CD4-positive, alpha-beta memory T cell (primary cell): Measurements from ENCODE around the gene RUSC2. TPM values are rescaled to one million over a fixed set of nuclear protein-coding genes. Genes with fewer than 3 reads are reported as not detected.
A peak's percentile ranks its signal among the peaks of the same experiment; 100 is the strongest.

ENCODE experiments used
- CTCF ChIA-PET: fragments of 350-600 bp; sonication (Branson Sonifier 250); formaldehyde crosslinking; loops from one replicate; lab custom pipeline; 2021; ENCODE audit warnings: inconsistent platforms; ENCODE audit not compliant: partially characterized antibody; lab: Charles Lee
- POLR2A ChIA-PET: fragments of 350-600 bp; sonication (Branson Sonifier 250); formaldehyde crosslinking; loops from one replicate; lab custom pipeline; 2021; ENCODE audit not compliant: partially characterized antibody; lab: Charles Lee
- DNase-seq, 5 donors: peaks; one replicate each; pipeline versions ENCODE4 v3.0.0 to v3.0.0-alpha.2; 2020 to 2022; ENCODE audit warnings: mixed read lengths in 1 of 5
- H3K27ac ChIP-seq: one replicate; pipeline ENCODE4 v1.7.0; 2013; ENCODE audit warnings: low read depth, low read length
- H3K27me3 ChIP-seq: 2 replicates; pipeline ENCODE4 v1.7.0; 2013; ENCODE audit warnings: mild to moderate bottlenecking, low read length, moderate library complexity; ENCODE audit not compliant: insufficient read depth
- H3K36me3 ChIP-seq: 2 replicates; pipeline ENCODE4 v1.7.0; 2013; ENCODE audit warnings: mild to moderate bottlenecking, low read length, moderate library complexity; ENCODE audit not compliant: insufficient read depth
- H3K4me1 ChIP-seq: 2 replicates; pipeline ENCODE4 v1.7.0; 2013; ENCODE audit warnings: mild to moderate bottlenecking, low read length, moderate library complexity; ENCODE audit not compliant: insufficient read depth
- H3K4me3 ChIP-seq, 2 donors: one replicate each; pipeline ENCODE4 v1.7.0; 2013; ENCODE audit warnings: low read length in 2 of 2, mild to moderate bottlenecking in 1 of 2
- H3K9me3 ChIP-seq, 2 donors: one replicate each; pipeline ENCODE4 v1.7.0; 2013; ENCODE audit warnings: low read length in 2 of 2, control low read depth in 1 of 2; ENCODE audit not compliant: control insufficient read depth in 1 of 2
- H3K27ac Mint-ChIP-seq, 7 donors: one replicate each; pipeline ENCODE4 v1.8.0; 2020 to 2021; ENCODE audit warnings: mixed read lengths in 7 of 7, mild to moderate bottlenecking in 6 of 7, inconsistent platforms in 3 of 7, moderate library complexity in 3 of 7
- H3K27me3 Mint-ChIP-seq, 2 donors: one replicate each; pipeline ENCODE4 v1.8.0; 2020 to 2021; ENCODE audit warnings: mixed read lengths in 2 of 2
- H3K36me3 Mint-ChIP-seq, 2 donors: one replicate each; pipeline ENCODE4 v1.8.0; 2020 to 2021; ENCODE audit warnings: mixed read lengths in 2 of 2, inconsistent platforms in 1 of 2, mild to moderate bottlenecking in 1 of 2
- H3K4me1 Mint-ChIP-seq, 4 donors: one replicate each; pipeline ENCODE4 v1.8.0; 2020 to 2021; ENCODE audit warnings: mixed read lengths in 4 of 4, mild to moderate bottlenecking in 1 of 4
- H3K4me3 Mint-ChIP-seq, 8 donors: one replicate each; pipeline ENCODE4 v1.8.0; 2020 to 2021; ENCODE audit warnings: mixed read lengths in 8 of 8, mild to moderate bottlenecking in 7 of 8, moderate library complexity in 6 of 8, inconsistent platforms in 3 of 8
- H3K9me3 Mint-ChIP-seq, 8 donors: one replicate each; pipeline ENCODE4 v1.8.0; 2020 to 2021; ENCODE audit warnings: mixed read lengths in 8 of 8, mild to moderate bottlenecking in 5 of 8, inconsistent platforms in 3 of 8, moderate library complexity in 1 of 8
- intact Hi-C: fragments of 100-400 bp; cut with micrococcal nuclease; formaldehyde crosslinking; loops from one replicate; pipeline ENCODE4 v1.15.1; 2023
- polyA plus RNA-seq, 2 donors: library from polyadenylated mRNA; unstranded; fragments of 300-500 nt; fragmentation: Illumina TruSeq; gene quantifications; one replicate each; pipeline ENCODE4 v1.2.3, GENCODE V29; 2021
- total RNA-seq, 2 experiments: library from RNA; stranded (reverse); gene quantifications; one replicate each; pipeline ENCODE4 v1.2.3, GENCODE V29; 2021

RUSC2 gene
- total and polyA plus RNA-seq, 4 experiments from 2014 or later = 0.05 to 0.55 (median 0.50) TPM; not detected in 1

DNA sequence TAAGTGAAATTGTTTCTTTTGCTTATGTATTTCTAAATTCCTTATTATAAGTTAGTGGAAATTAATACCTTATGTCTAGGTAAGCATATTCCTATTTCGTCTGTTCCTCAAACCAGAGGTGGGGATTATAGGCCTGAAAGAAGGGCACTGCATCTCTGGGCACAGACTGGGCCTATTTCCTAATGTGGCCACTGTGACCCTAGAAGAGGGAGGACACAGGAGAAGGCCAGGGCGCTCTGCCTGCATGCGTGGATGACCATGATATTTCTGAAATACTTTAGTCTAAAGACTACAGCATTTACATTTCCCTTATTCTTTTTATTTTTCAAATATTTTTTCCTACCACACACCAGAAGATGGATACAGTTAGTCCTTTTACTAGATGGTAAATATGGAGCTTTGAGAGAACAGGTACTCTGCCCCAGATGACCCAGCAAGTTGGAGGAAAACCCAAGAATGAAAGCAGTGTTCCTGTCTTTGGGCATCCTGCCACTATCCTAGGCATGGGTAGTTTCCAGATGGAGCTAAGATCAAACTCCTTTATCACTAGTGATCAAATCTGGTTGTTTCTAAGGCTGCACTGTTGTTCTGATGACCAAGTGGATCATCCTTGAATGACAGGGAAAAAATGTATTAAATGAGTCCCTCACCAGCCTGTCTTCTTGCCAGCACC, 27.8 kb downstream of the RUSC2 start:
- Histone ChIP-seq H3K36me3 (no peaks in the 10 kb centered on the region), H3K27me3 (peaks cover 4% of the 10 kb centered on the region), H3K4me1 (no peaks in the 10 kb centered on the region), H3K9me3 (no peaks in the 10 kb centered on the region), H3K4me3 (no peak overlapping the region), H3K27ac (no peak overlapping the region)
- H3K4me3 Mint-ChIP-seq = no peak overlapping the region
- ChIA-PET CTCF (no interaction called here), POLR2A (no interaction called here)
- no peak overlapping the region for H3K27ac Mint-ChIP-seq
- H3K4me1 Mint-ChIP-seq = no peaks in the 10 kb centered on the region
- H3K36me3 Mint-ChIP-seq = no peaks in the 10 kb centered on the region
- DNase-seq = no peak
- peaks cover 0 to 6% of the 10 kb centered on the region in 2 donors for H3K27me3 Mint-ChIP-seq
- intact Hi-C loops = no loop called here
- H3K9me3 Mint-ChIP-seq = no peaks in the 10 kb centered on the region

DNA sequence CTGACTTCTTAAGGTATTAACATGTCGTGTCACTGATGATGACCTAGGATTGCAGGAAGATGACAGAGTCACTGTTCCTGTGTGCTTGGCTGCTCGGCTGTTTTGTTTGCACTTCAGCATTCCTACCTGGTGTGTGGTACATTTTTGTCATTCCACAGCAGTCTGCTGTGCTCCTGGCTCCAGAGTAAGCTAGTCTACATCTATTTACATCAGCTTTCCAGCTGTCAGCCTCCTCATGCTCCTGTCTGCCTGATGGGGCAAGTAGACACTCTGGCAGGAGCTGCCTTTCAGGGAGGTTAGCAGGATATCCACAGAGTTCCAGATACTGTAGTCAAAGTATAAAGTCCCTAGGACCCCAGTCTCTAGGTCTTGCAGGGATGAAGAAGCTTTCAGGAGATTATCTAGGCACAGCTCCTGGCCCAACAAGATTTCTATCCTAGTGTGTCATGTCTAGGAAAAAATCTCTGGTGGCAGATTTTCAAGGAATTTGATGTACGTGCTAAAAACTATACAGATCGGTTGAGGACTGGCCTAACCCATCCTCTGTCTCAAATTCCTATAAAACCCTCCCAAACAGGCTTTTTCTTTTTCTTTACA, 28.4 kb downstream of the RUSC2 start:
- Mint-ChIP-seq H3K27me3 (peaks cover 0 to 3% of the 10 kb centered on the region in 2 donors), H3K4me1 (no peaks in the 10 kb centered on the region), H3K9me3 (no peaks in the 10 kb centered on the region), H3K27ac (no peak overlapping the region), H3K4me3 (no peak overlapping the region), H3K36me3 (no peaks in the 10 kb centered on the region)
- no peaks in the 10 kb centered on the region for H3K9me3 ChIP-seq
- no peak overlapping the region for H3K4me3 ChIP-seq
- intact Hi-C loops = no loop called here
- ChIA-PET CTCF (no interaction called here), POLR2A (no interaction called here)
- H3K36me3 ChIP-seq = no peaks in the 10 kb centered on the region
- H3K27ac ChIP-seq = no peak overlapping the region
- DNase-seq = no peak
- peaks cover 4% of the 10 kb centered on the region for H3K27me3 ChIP-seq
- no peaks in the 10 kb centered on the region for H3K4me1 ChIP-seq

DNA sequence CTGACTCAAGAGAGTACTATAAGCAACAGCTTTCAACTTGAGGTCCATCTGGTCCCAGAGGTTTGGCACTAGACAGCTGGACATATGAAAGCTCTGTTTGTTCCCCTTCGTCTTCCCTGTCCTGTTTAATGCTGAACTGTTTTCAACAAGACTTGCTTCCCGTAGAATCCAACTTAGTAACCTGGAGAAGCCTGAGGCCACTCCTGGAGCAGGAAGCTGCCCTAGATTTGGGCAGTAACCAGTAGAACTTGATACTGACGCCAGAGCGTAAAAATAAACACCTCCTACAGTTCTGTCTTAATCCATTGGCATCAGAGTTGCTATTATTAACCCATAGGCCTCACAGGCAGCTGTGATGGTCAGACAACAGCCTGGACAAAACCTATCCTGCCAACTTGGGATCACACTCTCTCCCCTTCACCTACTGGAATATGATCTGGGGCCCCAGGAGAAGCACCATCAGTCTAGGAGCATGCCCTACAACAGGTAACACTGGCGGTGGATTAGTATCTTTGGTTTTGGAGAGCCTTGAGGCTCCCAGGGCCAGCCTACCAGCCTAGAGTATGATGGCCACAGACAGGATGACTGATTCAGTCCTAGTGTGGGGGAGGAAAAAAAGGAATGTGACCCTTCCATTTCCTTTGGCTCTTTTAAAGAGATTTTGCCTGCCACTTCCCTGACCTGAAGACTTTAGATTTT, 29.2 kb downstream of the RUSC2 start:
- Histone ChIP-seq H3K4me1 (no peaks in the 10 kb centered on the region), H3K27ac (no peak overlapping the region), H3K9me3 (no peaks in the 10 kb centered on the region), H3K36me3 (no peaks in the 10 kb centered on the region), H3K4me3 (no peak overlapping the region), H3K27me3 (peaks cover 2% of the 10 kb centered on the region)
- H3K27ac Mint-ChIP-seq = peak overlapping the region in 1 of 7 donors; percentile 30
- POLR2A ChIA-PET = no interaction called here
- intact Hi-C loops = no loop called here
- H3K4me1 Mint-ChIP-seq = no peaks in the 10 kb centered on the region
- CTCF ChIA-PET = no interaction called here
- H3K27me3 Mint-ChIP-seq = peaks cover 0 to 1% of the 10 kb centered on the region in 2 donors
- H3K4me3 Mint-ChIP-seq = no peak overlapping the region
- no peak for DNase-seq
- H3K9me3 Mint-ChIP-seq = no peaks in the 10 kb centered on the region
- H3K36me3 Mint-ChIP-seq = no peaks in the 10 kb centered on the region

DNA sequence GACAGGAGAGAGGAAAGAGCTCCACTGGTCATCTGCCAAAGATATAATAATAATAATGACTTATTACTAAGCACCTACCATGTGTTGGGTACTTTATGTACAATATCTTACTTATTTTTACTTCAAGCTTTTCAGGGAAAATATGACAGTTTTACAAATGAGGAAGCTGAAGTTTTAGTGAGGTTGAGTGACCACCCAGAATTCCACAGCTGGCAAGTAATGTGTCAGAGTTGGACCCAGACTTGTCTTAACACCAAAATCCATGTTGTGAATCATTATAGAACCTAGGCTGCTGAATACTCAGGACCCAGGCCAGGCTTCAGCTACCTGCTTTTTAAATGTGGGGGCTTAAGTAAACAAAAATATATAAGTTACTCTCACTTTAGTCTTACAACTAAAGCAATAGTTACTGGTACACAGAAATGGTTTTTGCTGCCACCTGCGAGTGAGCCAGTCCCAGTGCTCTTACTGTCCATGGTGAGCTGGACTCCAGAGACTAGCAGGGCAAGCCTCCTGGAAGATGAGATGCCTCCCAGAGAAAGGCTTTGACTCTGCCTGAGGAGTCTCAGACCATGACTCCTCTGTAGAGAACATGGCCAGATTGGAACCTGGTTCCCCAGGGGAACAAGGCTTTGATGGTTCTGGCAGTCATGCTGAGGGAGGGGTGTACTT, 29.9 kb downstream of the RUSC2 start:
- Histone ChIP-seq H3K4me1 (no peaks in the 10 kb centered on the region), H3K27ac (no peak overlapping the region), H3K4me3 (no peak overlapping the region), H3K9me3 (no peaks in the 10 kb centered on the region), H3K27me3 (no peaks in the 10 kb centered on the region), H3K36me3 (no peaks in the 10 kb centered on the region)
- DNase-seq = no peak
- POLR2A ChIA-PET = no interaction called here
- H3K36me3 Mint-ChIP-seq = no peaks in the 10 kb centered on the region
- no peaks in the 10 kb centered on the region for H3K9me3 Mint-ChIP-seq
- CTCF ChIA-PET = no interaction called here
- H3K27ac Mint-ChIP-seq = no peak overlapping the region
- no peaks in the 10 kb centered on the region for H3K4me1 Mint-ChIP-seq
- intact Hi-C loops = no loop called here
- H3K27me3 Mint-ChIP-seq = no peaks in the 10 kb centered on the region
- H3K4me3 Mint-ChIP-seq = no peak overlapping the region

DNA sequence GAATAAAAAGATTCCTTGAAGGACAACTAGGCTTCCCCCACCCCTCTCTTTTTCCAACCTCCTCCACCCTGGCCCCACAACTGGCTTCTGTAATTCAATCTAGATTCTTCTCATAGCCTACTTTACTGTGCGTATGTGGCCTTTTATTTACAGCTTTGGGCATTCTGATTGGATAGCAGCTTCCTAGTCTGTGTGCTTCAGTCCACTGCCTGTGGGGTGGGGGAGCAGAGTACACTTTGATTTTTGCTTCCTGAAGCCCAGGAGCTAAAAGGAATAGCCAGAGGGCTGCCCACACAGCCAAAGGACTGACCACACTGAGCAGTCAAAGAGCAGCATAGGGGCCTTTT, 30.4 kb downstream of the RUSC2 start:
- no peaks in the 10 kb centered on the region for H3K36me3 Mint-ChIP-seq
- H3K4me1 ChIP-seq = no peaks in the 10 kb centered on the region
- H3K36me3 ChIP-seq = no peaks in the 10 kb centered on the region
- DNase-seq = no peak
- H3K4me1 Mint-ChIP-seq = no peaks in the 10 kb centered on the region
- intact Hi-C loops = no loop called here
- POLR2A ChIA-PET = no interaction called here
- H3K27ac Mint-ChIP-seq = no peak overlapping the region
- H3K27ac ChIP-seq = no peak overlapping the region
- no peaks in the 10 kb centered on the region for H3K27me3 Mint-ChIP-seq
- H3K27me3 ChIP-seq = no peaks in the 10 kb centered on the region
- CTCF ChIA-PET = no interaction called here
- no peaks in the 10 kb centered on the region for H3K9me3 Mint-ChIP-seq
- H3K4me3 ChIP-seq = no peak overlapping the region
- no peak overlapping the region for H3K4me3 Mint-ChIP-seq
- no peaks in the 10 kb centered on the region for H3K9me3 ChIP-seq

DNA sequence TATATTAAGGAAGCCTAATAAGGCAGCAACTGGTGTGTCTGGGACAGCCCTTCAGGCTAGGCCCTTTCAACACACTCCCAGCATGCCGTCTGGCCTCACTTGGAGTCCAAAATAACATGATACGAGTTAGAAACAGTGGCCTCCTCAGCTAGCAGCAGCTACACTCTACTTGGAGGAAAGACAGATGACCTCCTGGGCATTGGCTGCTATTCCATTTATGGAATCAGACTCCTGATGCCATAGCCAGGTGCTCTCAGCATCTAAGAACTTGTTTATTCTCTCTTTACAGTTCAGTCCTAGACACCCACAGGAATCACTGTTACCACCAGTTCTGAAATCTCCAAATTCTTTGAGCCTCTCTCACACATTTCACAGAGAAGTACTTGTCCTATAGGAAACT, 31.8 kb downstream of the RUSC2 start:
- Histone ChIP-seq H3K27ac (no peak overlapping the region), H3K27me3 (no peaks in the 10 kb centered on the region), H3K4me3 (no peak overlapping the region), H3K9me3 (no peaks in the 10 kb centered on the region), H3K4me1 (no peaks in the 10 kb centered on the region), H3K36me3 (no peaks in the 10 kb centered on the region)
- H3K36me3 Mint-ChIP-seq = no peaks in the 10 kb centered on the region
- H3K4me1 Mint-ChIP-seq = no peaks in the 10 kb centered on the region
- no peaks in the 10 kb centered on the region for H3K27me3 Mint-ChIP-seq
- ChIA-PET POLR2A (no interaction called here), CTCF (no interaction called here)
- no peak for DNase-seq
- no peaks in the 10 kb centered on the region for H3K9me3 Mint-ChIP-seq
- no peak overlapping the region for H3K4me3 Mint-ChIP-seq
- intact Hi-C loops = no loop called here
- no peak overlapping the region for H3K27ac Mint-ChIP-seq

DNA sequence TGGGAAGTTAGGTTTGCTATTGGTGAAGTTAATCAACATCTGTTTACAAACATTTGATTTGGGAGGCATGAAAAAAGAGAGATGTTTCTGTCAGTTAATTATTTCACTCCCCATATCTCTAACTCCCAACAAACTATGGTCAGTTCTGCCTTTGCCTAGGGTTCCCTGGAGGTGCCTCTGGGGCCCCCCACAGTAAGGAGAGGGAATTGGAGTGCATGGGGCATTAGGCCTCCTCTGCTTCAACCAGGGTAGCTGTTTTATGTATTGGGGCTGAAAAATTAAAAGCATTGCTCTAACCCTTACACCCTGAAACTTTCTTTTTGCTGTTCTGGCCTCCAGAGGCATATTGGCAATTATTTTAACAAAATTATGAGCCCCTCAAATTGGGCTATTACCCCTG, 32.3 kb downstream of the RUSC2 start:
- no peak overlapping the region for H3K27ac ChIP-seq
- Mint-ChIP-seq H3K36me3 (no peaks in the 10 kb centered on the region), H3K4me3 (no peak overlapping the region), H3K27ac (no peak overlapping the region), H3K9me3 (no peaks in the 10 kb centered on the region), H3K4me1 (no peaks in the 10 kb centered on the region), H3K27me3 (no peaks in the 10 kb centered on the region)
- POLR2A ChIA-PET = no interaction called here
- DNase-seq = no peak
- no peaks in the 10 kb centered on the region for H3K27me3 ChIP-seq
- H3K4me1 ChIP-seq = no peaks in the 10 kb centered on the region
- H3K4me3 ChIP-seq = no peak overlapping the region
- no peaks in the 10 kb centered on the region for H3K9me3 ChIP-seq
- intact Hi-C loops = no loop called here
- CTCF ChIA-PET = no interaction called here
- no peaks in the 10 kb centered on the region for H3K36me3 ChIP-seq
